Measurements from ENCODE around the gene CAMKK1. TPM values are rescaled to one million over a fixed set of nuclear protein-coding genes. Genes with fewer than 3 reads are reported as not detected.
A peak's percentile ranks its signal among the peaks of the same experiment; 100 is the strongest.
"Not testable (repeated sequence)": the region's sequence is repeated elsewhere in the genome, so short reads cannot be mapped to it uniquely, and the experiment has no call there.

Gene CAMKK1
- total RNA-seq, 1 experiment from 2014 or later: 3.4 TPM

DNA sequence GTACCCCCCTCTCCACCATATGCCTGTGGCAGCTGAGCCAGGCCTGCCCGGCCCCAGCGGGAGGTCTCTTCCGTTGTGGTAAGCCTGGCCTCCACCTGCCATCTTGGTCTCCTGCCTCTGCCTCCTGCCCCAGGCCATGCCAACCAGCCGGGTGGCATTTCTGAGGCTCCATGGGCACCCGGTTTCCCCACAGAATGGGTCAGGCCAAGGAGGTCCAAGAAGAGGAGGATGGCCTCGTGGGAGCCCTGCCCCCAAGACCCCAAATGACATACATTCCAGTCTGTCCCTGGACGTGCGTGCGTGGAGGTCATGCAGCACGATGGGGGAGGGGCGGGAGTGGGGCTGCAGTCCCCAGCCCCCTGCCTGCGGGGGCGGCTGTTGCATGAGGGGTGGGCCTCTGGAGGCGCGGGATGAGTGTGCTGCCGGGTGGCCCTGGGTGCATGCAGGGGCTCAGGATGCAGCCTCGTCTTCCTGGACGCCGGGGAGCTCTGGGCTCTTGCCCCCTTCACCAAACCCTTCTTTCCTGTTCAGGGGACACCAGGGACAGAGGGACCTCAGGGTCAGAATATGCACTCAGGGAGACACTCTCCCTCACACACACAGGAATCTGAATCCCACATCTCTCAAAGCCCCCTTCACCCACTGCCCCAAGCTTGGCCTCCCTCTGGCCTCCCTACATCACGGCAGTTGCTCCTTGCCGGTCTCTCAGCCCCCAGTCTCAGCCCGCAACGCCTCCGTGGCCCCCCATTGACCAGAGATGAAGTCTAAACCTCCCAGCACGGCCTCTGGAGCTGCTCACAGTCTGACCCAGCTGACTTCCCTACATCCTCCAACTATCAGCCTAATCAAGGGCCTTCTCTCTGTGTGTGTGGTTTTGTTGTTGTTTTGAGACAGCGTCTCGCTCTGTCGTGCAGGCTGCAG, 30.8 kb downstream of the CAMKK1 start:
- Histone ChIP-seq H3K36me3 (no peaks in the 10 kb centered on the region), H3K4me1 (no peaks in the 10 kb centered on the region), H3K27me3 (no peaks in the 10 kb centered on the region), H3K4me3 (no peak overlapping the region), H3K27ac (no peak overlapping the region), H3K9me3 (replicated peaks) (no peaks in the 10 kb centered on the region)
- DNase-seq: no peak

GRCh38 chr17:3860939-3861700, 31.7 kb downstream of the CAMKK1 start:
- Histone ChIP-seq H3K9me3 (replicated peaks) (no peaks in the 10 kb centered on the region), H3K4me3 (no peak overlapping the region), H3K27me3 (no peaks in the 10 kb centered on the region), H3K27ac (no peak overlapping the region), H3K4me1 (no peaks in the 10 kb centered on the region), H3K36me3 (no peaks in the 10 kb centered on the region)
- DNase-seq: no peak

DNA sequence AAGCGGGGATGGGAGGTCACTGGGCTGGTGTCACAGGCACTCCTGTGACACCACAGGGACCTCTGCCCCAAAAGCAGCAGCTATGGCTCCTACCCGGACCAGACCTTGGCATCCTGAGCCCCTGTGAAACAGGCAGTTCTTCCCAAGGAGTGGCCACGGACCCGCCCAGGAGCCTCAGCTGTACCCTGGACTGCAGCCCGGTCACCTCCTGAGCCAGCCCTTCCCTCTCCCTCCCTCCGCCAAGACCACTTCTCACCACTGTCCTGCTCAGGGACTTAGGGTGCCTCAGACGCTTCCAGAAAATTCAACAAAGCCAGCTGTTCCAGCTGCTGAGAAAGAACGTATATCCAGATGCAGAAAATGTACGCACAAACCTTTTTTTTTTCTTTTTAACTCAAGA, 32.9 kb downstream of the CAMKK1 start:
- no peak overlapping the region for H3K4me3 ChIP-seq
- H3K4me1 ChIP-seq: no peaks in the 10 kb centered on the region
- DNase-seq: no peak
- no peaks in the 10 kb centered on the region for H3K27me3 ChIP-seq
- H3K9me3 ChIP-seq (replicated peaks): no peaks in the 10 kb centered on the region
- H3K27ac ChIP-seq: no peak overlapping the region
- H3K36me3 ChIP-seq: no peaks in the 10 kb centered on the region

GRCh38 chr17:3857261-3858105, 35.4 kb downstream of the CAMKK1 start:
- H3K4me1 ChIP-seq: no peaks in the 10 kb centered on the region
- H3K36me3 ChIP-seq: no peaks in the 10 kb centered on the region
- no peak overlapping the region for H3K27ac ChIP-seq
- no peak overlapping the region for H3K4me3 ChIP-seq
- no peaks in the 10 kb centered on the region for H3K27me3 ChIP-seq
- DNase-seq: no peak
- H3K9me3 ChIP-seq (replicated peaks): no peaks in the 10 kb centered on the region

- DNase-seq; H3K27ac ChIP-seq; H3K9me3 ChIP-seq (replicated peaks); H3K36me3 ChIP-seq; H3K4me3 ChIP-seq; H3K27me3 ChIP-seq; H3K4me1 ChIP-seq: not testable (repeated sequence)
Measured at GRCh38 chr17:3854204-3854603, 38.6 kb downstream of the CAMKK1 start.

GRCh38 chr17:3852561-3852960, 40.3 kb downstream of the CAMKK1 start:
- H3K27me3 ChIP-seq: no peaks in the 10 kb centered on the region
- no peak overlapping the region for H3K4me3 ChIP-seq
- no peak for DNase-seq
- no peak overlapping the region for H3K27ac ChIP-seq
- no peaks in the 10 kb centered on the region for H3K9me3 ChIP-seq (replicated peaks)
- no peaks in the 10 kb centered on the region for H3K4me1 ChIP-seq
- no peaks in the 10 kb centered on the region for H3K36me3 ChIP-seq

DNA sequence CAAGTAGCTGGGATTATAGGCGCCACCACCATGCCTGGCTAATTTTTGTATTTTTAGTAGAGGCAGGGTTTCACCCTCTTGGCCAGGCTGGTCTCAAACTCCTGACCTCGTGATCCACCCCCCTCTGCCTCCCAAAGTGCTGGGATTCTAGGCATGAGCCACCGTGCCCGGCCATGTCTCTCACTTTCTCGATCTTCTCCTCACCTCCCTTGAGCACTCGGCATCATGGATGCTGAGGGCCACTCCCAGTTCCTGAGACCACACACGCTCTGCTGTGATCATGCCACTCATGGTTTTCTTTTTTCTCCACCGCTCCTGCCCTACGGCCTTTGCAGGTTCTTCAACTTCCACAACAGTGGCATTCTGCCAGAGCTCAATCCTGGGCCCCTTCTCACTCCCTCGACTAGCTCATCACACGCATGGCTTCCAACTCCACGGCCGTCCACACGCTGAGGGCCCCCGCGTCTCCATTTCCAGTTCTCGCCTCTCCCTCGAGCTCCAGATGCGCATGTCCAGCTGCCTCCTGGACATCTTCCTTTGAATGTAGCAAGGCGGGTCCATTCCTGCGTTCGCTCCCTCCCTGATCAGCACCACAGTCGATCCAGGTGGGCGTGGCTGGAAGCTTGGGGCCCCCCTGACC, 41.3 kb downstream of the CAMKK1 start:
- no peaks in the 10 kb centered on the region for H3K4me1 ChIP-seq
- no peaks in the 10 kb centered on the region for H3K9me3 ChIP-seq (replicated peaks)
- no peaks in the 10 kb centered on the region for H3K27me3 ChIP-seq
- no peaks in the 10 kb centered on the region for H3K36me3 ChIP-seq
- H3K27ac ChIP-seq: no peak overlapping the region
- H3K4me3 ChIP-seq: no peak overlapping the region
- peak; percentile 7 to 13 for DNase-seq

GRCh38 chr17:3848229-3848835, 44.5 kb downstream of the CAMKK1 start:
- DNase-seq: no peak
- H3K4me1 ChIP-seq: peaks cover 3% of the 10 kb centered on the region; the same call in 1 of the 2 replicates
- no peaks in the 10 kb centered on the region for H3K27me3 ChIP-seq
- H3K9me3 ChIP-seq (replicated peaks): no peaks in the 10 kb centered on the region
- no peak overlapping the region for H3K4me3 ChIP-seq
- no peaks in the 10 kb centered on the region for H3K36me3 ChIP-seq
- H3K27ac ChIP-seq: no peak overlapping the region

GRCh38 chr17:3847165-3847670, 45.6 kb downstream of the CAMKK1 start:
- no peaks in the 10 kb centered on the region for H3K9me3 ChIP-seq (replicated peaks)
- no peaks in the 10 kb centered on the region for H3K27me3 ChIP-seq
- H3K4me1 ChIP-seq: peaks cover 3% of the 10 kb centered on the region; the same call in 1 of the 2 replicates
- no peak overlapping the region for H3K27ac ChIP-seq
- H3K36me3 ChIP-seq: no peaks in the 10 kb centered on the region
- no peak for DNase-seq
- H3K4me3 ChIP-seq: no peak overlapping the region

DNA sequence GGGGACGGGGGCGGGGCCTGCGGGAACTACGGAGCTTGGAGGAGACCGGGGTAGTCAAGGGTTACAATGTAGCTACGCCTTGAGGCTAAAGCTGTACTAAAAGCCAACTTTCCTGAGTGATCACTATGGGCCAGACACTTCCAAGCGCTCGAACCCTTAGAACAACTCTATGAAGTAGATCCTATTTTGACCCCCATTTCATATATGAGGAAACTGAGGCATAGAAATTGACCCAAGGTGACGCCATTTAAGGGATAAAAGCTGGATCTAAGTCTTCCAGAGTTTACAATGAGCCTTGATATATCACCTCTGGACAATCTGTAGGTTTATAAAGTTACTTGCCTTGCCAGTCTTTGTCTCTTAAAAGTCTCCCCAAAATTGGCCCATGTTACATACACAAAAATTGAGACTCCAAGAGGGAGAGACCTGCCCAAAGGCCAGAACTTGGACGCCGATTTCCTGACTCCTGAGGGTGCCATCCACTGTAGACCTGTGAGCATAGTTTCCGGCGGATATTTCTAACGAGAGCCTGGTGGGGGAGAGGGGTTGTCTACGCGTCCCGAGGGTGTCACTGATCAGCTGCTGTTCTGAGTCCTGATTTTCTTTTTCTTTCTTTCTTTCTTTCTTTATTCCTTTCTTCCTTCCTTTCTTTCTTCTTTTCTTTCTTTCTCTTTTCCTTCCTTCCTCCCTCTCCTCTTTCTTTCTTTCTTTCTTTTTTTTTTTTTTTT, 46.3 kb downstream of the CAMKK1 start:
- Histone ChIP-seq H3K27me3 (no peaks in the 10 kb centered on the region), H3K4me3 (peak overlapping the region; percentile 90), H3K4me1 (peaks cover 3% of the 10 kb centered on the region; the same call in 1 of the 2 replicates), H3K9me3 (replicated peaks) (no peaks in the 10 kb centered on the region), H3K36me3 (no peaks in the 10 kb centered on the region), H3K27ac (no peak overlapping the region)
- no peak for DNase-seq

DNA sequence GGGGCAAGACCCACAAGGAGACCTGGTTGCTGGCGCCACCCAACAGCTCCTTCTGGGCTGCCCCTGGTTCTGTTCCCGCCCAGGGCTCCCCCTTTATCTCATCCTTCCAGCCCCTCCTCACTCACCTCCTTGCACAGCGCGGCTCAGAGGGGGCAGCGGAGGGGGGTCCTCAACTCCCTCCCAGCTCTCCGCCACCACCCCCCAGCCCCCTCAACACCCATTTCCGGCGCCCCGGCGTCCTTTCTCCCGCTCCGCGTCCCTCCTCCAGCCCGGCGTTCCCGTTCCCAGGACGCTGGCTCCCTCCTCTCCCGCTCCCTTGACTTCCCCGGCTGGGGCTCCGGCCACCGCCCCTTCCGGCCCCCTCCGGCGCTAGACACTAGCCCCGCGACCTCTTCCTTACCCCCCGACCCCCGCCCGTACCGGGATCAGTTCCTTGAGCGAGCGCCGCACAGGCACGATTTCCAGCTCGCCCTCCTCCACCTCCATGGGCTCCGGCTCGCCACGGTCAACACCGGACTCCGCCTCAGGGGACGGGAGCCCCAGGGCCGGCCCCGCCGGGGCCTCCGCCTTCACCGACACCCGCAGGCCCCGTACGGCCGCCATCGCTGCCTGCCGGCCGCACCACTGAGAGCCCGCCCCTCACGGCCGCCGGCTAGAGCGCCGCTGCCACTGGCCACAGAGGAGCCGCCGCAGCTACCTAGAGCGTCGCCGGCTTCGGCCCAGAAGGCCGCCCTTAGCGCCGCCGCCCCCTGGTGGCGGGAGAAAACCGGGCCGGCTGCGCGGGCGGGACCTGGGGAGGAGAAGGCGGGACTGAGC, 47.0 kb downstream of the CAMKK1 start, which contains the start of gene NCBP3:
Gene NCBP3 (minus strand): TSS at position 626 of the 816 bp plus-strand sequence. CDS start 23 bp downstream, at position 603.
- Histone ChIP-seq H3K27ac (peak within 1 kb of the TSS; percentile 78), H3K4me1 (peaks cover 3% of the 10 kb centered on the region; the same call in 1 of the 2 replicates), H3K36me3 (0 out of 2 replicates have a peak, but pooled peaks cover 3% of the 10 kb centered on the region), H3K27me3 (no peaks in the 10 kb centered on the region), H3K4me3 (peak within 1 kb of the TSS; percentile 90), H3K9me3 (replicated peaks) (no peaks in the 10 kb centered on the region)
- peak; percentile 78 to 88 for DNase-seq

- H3K27ac ChIP-seq: peak overlapping the region; percentile 78; the same call in 1 of the 2 replicates
Measured at GRCh38 chr17:3845291-3845620, 47.6 kb downstream of the CAMKK1 start.

More at GRCh38 chr17:3845291-3845620, 47.6 kb downstream of the CAMKK1 start:
- Histone ChIP-seq H3K4me3 (peak overlapping the region; percentile 90), H3K4me1 (peaks cover 3% of the 10 kb centered on the region; the same call in 1 of the 2 replicates), H3K36me3 (0 out of 2 replicates have a peak, but pooled peaks cover 3% of the 10 kb centered on the region), H3K9me3 (replicated peaks) (no peaks in the 10 kb centered on the region), H3K27me3 (no peaks in the 10 kb centered on the region)
- no peak for DNase-seq

All from SJCRH30 (cell line).